ENCODE measurements around the gene NEGR1.

The NEGR1 gene

GRCh38 chr1:71424536-71424935 is 857.8 kb downstream of the NEGR1 start:
- Histone ChIP-seq H4K20me1 (ENCODE audit: insufficient read depth, low read length) (no peaks in the 10 kb centered on the region), H3K79me2 (ENCODE audit: low read length) (no peaks in the 10 kb centered on the region), H3K27me3 (ENCODE audit: low read depth, low read length) (no peaks in the 10 kb centered on the region), H3K9me3 (ENCODE audit: insufficient read depth, low read length) (no peaks in the 10 kb centered on the region), H3K36me3 (replicated peaks; ENCODE audit: low read depth, low read length) (no peaks in the 10 kb centered on the region), H3K4me3 (ENCODE audit: low read length) (no peak overlapping the region), H3K4me2 (ENCODE audit: low read length) (no peak overlapping the region), H3K9ac (ENCODE audit: low read length) (no peak overlapping the region), H3K4me1 (ENCODE audit: low read length) (peaks cover 8% of the 10 kb centered on the region), H2AFZ (ENCODE audit: low read depth, low read length) (no peak overlapping the region), H3K27ac (ENCODE audit: low read length) (no peak overlapping the region)
- TF ChIP-seq EZH2phosphoT487 (IDR thresholded peaks at IDR 0.05; ENCODE audit: low read depth) (no peak), CTCF (IDR thresholded peaks at IDR 0.05; ENCODE audit: low read depth, low read length) (no peak)

GRCh38 chr1:71422221-71422620 is 860.1 kb downstream of the NEGR1 start:
- Histone ChIP-seq H3K27ac (ENCODE audit: low read length) (no peak overlapping the region), H2AFZ (ENCODE audit: low read depth, low read length) (no peak overlapping the region), H3K4me1 (ENCODE audit: low read length) (peaks cover 8% of the 10 kb centered on the region), H3K9me3 (ENCODE audit: insufficient read depth, low read length) (no peaks in the 10 kb centered on the region), H3K9ac (ENCODE audit: low read length) (no peak overlapping the region), H3K27me3 (ENCODE audit: low read depth, low read length) (no peaks in the 10 kb centered on the region), H3K4me2 (ENCODE audit: low read length) (no peak overlapping the region), H3K36me3 (replicated peaks; ENCODE audit: low read depth, low read length) (no peaks in the 10 kb centered on the region), H3K79me2 (ENCODE audit: low read length) (no peaks in the 10 kb centered on the region), H4K20me1 (ENCODE audit: insufficient read depth, low read length) (no peaks in the 10 kb centered on the region), H3K4me3 (ENCODE audit: low read length) (no peak overlapping the region)
- TF ChIP-seq EZH2phosphoT487 (IDR thresholded peaks at IDR 0.05; ENCODE audit: low read depth): no peak
- TF ChIP-seq CTCF (IDR thresholded peaks at IDR 0.05; ENCODE audit: low read depth, low read length): no peak

GRCh38 chr1:71417421-71417820 is 864.9 kb downstream of the NEGR1 start:
- Histone ChIP-seq H3K36me3 (replicated peaks; ENCODE audit: low read depth, low read length) (no peaks in the 10 kb centered on the region), H2AFZ (ENCODE audit: low read depth, low read length) (no peak overlapping the region), H3K79me2 (ENCODE audit: low read length) (no peaks in the 10 kb centered on the region), H3K4me2 (ENCODE audit: low read length) (no peak overlapping the region), H3K9ac (ENCODE audit: low read length) (no peak overlapping the region), H3K27me3 (ENCODE audit: low read depth, low read length) (no peaks in the 10 kb centered on the region), H3K9me3 (ENCODE audit: insufficient read depth, low read length) (no peaks in the 10 kb centered on the region), H4K20me1 (ENCODE audit: insufficient read depth, low read length) (no peaks in the 10 kb centered on the region), H3K4me1 (ENCODE audit: low read length) (peaks cover 18% of the 10 kb centered on the region), H3K27ac (ENCODE audit: low read length) (no peak overlapping the region), H3K4me3 (ENCODE audit: low read length) (no peak overlapping the region)
- TF ChIP-seq CTCF (IDR thresholded peaks at IDR 0.05; ENCODE audit: low read depth, low read length): no peak
- TF ChIP-seq EZH2phosphoT487 (IDR thresholded peaks at IDR 0.05; ENCODE audit: low read depth): no peak

- Histone ChIP-seq H3K36me3 (replicated peaks; ENCODE audit: low read depth, low read length) (no peaks in the 10 kb centered on the region), H3K27me3 (ENCODE audit: low read depth, low read length) (no peaks in the 10 kb centered on the region), H2AFZ (ENCODE audit: low read depth, low read length) (no peak overlapping the region), H3K27ac (ENCODE audit: low read length) (0 out of 2 replicates have a peak overlapping the region, but pooled peaks have one; percentile 0), H3K4me2 (ENCODE audit: low read length) (peak overlapping the region; percentile 45), H3K4me1 (ENCODE audit: low read length) (peaks cover 18% of the 10 kb centered on the region), H3K9ac (ENCODE audit: low read length) (no peak overlapping the region), H3K9me3 (ENCODE audit: insufficient read depth, low read length) (no peaks in the 10 kb centered on the region), H4K20me1 (ENCODE audit: insufficient read depth, low read length) (no peaks in the 10 kb centered on the region), H3K4me3 (ENCODE audit: low read length) (0 out of 2 replicates have a peak overlapping the region, but pooled peaks have one; percentile 14), H3K79me2 (ENCODE audit: low read length) (no peaks in the 10 kb centered on the region)
- TF ChIP-seq CTCF (IDR thresholded peaks at IDR 0.05; ENCODE audit: low read depth, low read length) (no peak), EZH2phosphoT487 (IDR thresholded peaks at IDR 0.05; ENCODE audit: low read depth) (no peak)
Observed at GRCh38 chr1:71414179-71414578, 868.2 kb downstream of the NEGR1 start.
